EH (cell line): Measurements from ENCODE around the gene EHF.

Experiments used
- DNase-seq: peaks from one replicate; pipeline ENCODE4 v3.0.0-alpha.2; 2015; ENCODE audit warnings: low read depth

EHF gene

GRCh38 chr11:34602245-34602644 lies 18.6 kb upstream of the EHF start:
- no peak for DNase-seq

- DNase-seq = no peak
Measured at GRCh38 chr11:34603129-34604001, 17.5 kb upstream of the EHF start.

GRCh38 chr11:34604145-34604544 lies 16.7 kb upstream of the EHF start:
- no peak for DNase-seq

- DNase-seq = no peak
Measured at GRCh38 chr11:34604911-34605310, 16.0 kb upstream of the EHF start.

- DNase-seq = no peak
Measured at GRCh38 chr11:34605481-34606325, 15.2 kb upstream of the EHF start.

GRCh38 chr11:34606326-34607120 lies 14.4 kb upstream of the EHF start:
- no peak for DNase-seq

- DNase-seq = no peak
Measured at GRCh38 chr11:34609187-34609751, 11.6 kb upstream of the EHF start.

- no peak for DNase-seq
Measured at GRCh38 chr11:34609850-34610249, 11.0 kb upstream of the EHF start.

GRCh38 chr11:34610324-34611041 lies 10.4 kb upstream of the EHF start:
- no peak for DNase-seq

- no peak for DNase-seq
Measured at GRCh38 chr11:34613015-34613414, 7.9 kb upstream of the EHF start.

- DNase-seq = no peak
Measured at GRCh38 chr11:34613552-34614056, 7.3 kb upstream of the EHF start.

GRCh38 chr11:34614344-34615104 lies 6.4 kb upstream of the EHF start:
- no peak for DNase-seq

- DNase-seq = no peak
Measured at GRCh38 chr11:34616086-34616485, 4.8 kb upstream of the EHF start.

GRCh38 chr11:34616830-34617504 lies 3.9 kb upstream of the EHF start:
- DNase-seq = no peak

GRCh38 chr11:34618406-34618805 lies 2.5 kb upstream of the EHF start:
- DNase-seq = no peak

- DNase-seq = no peak
Measured at GRCh38 chr11:34619062-34619516, 1.8 kb upstream of the EHF start.

GRCh38 chr11:34620202-34620601 lies 691 bp upstream of the EHF start:
- no peak for DNase-seq

GRCh38 chr11:34621876-34622275 lies 983 bp downstream of the EHF start:
- no peak for DNase-seq

GRCh38 chr11:34623463-34623862 lies 2.6 kb downstream of the EHF start:
- DNase-seq = no peak

GRCh38 chr11:34624069-34624468 lies 3.2 kb downstream of the EHF start:
- DNase-seq = no peak
